Keratinocyte (primary cell): ENCODE results near the gene MYO10.

Source experiments
- CTCF ChIP-seq, 3 experiments: IDR thresholded peaks in 1 of 3; conservative IDR thresholded peaks in 1 of 3; optimal IDR thresholded peaks in 1 of 3; 2 replicates in 2 of 3; 3 replicates in 1 of 3; pipeline versions ENCODE3 to v1.5.1; 2011; ENCODE audit warnings: low read length in 3 of 3, mild to moderate bottlenecking in 3 of 3, moderate library complexity in 2 of 3, control low read depth in 1 of 3, inconsistent platforms in 1 of 3; ENCODE audit not compliant: insufficient read depth in 2 of 3; ENCODE audit errors: extremely low read depth in 1 of 3
- EZH2 ChIP-seq: IDR thresholded peaks from one replicate; pipeline ENCODE4 v1.6.1; 2012; ENCODE audit warnings: inconsistent platforms, mild to moderate bottlenecking, low read length, moderate library complexity

- TF ChIP-seq EZH2 (no peak), CTCF (optimal IDR thresholded peaks at IDR 0.05 in 1 of 3, IDR thresholded peaks at IDR 0.05 in 1 of 3, conservative IDR thresholded peaks at IDR 0.05 in 1 of 3; ENCODE audit: extremely low read depth in 1 of 3, insufficient read depth in 2 of 3, low read length in 3 of 3) (no peak)
These were observed 236.0 kb downstream of the MYO10 start for GRCh38 chr5:16700081-16700480.
